GDM1 (cell line): ENCODE results near the gene LYPD8.

ENCODE experiments used
- DNase-seq: peaks from one replicate; lab custom pipeline; 2025; lab: John Stamatoyannopoulos, UW

The LYPD8 gene

DNA sequence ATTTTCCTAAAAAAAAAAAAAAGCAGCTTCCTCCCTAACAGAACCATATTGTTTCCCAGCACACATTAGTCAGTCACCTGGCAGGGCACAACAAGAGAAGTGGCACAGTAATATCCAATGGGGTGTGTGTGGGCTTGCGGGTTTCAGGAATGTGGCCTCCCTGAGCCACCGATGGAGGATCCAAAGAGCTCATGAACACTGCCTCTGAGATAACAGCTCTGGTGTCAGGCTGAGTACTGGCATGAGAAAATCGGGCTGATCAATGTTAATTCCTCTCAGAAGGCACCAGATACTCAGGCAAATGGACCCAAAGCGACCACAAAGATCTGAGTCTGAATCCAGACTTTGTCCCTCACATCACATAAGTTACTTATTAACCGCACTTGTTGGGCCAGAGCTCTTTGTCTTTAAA is 2.2 kb upstream of the LYPD8 start:
- DNase-seq: no peak

- no peak for DNase-seq
These were observed 1.1 kb upstream of the LYPD8 start for GRCh38 chr1:248756636-248757035.

DNA sequence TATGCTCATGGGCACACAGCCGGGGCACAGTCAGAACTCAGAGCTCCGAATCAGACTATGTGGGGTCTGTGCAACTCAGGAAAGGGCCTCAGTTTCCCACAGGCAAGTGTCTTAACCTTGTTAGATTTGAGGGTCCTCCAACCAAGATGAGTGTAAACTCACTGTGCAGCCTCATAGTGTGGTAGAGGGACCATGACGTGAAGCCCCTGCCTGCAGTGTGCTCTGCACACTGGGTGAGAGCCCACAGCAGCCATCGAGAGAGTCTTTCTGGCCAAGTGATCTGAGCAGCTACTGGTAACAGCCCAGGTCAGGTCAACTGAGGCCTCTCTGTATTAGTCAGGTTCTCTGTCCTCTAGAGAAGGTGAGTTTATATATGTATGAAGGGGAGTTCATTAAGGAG is 592 bp upstream of the LYPD8 start:
- no peak for DNase-seq

GRCh38 chr1:248753708-248754280 is 1.8 kb downstream of the LYPD8 start:
- no peak for DNase-seq

DNA sequence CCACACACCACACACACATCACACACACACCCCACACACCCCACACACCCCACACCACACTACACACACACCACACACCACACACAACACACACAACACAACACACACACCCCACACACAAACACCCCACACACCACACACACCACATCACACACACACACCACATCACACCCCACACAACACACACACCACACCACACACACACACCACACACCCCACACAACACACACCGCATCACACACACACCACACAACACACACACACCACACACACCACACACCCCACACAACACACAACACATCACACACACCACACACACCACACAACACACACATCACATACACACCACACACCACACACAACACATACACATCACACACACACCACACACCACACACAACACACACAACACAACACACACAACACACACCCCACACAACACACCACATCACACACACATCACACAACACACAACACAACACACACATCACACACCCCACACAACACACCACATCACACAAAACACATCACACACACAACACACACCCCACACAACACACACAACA is 2.4 kb downstream of the LYPD8 start:
- no peak for DNase-seq

DNA sequence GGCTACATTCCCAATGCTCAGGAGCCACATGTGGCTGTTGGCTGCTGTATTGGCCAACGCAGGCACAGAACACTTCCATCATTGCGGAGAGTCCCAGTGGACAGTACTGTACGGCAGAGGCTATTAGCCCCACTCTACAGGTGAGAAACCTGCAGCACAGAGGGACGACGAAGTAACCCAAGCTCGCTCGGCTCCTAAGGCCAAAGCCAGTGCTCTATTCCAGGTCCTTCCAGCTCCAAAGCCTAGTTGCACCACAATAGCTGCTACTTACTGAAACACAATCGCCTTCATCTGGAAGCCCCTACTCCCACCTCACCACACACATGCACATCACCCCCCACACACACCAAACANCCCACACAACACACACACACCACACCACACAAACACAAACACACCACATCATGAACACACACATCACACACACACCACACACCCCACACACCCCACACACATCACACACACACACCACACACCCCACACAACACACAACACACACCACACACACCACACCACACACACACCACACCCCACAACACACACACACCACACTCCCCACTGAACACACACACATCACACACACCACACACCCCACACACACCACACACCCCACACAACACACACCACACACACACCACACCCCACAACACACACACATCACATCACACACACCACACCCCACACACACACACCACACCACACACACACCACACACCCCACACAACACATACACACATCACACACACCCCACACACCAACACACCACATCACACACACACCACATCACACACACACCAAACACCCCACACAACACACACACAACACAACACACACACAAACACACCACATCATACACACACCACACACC is 3.2 kb downstream of the LYPD8 start:
- no peak for DNase-seq

DNA sequence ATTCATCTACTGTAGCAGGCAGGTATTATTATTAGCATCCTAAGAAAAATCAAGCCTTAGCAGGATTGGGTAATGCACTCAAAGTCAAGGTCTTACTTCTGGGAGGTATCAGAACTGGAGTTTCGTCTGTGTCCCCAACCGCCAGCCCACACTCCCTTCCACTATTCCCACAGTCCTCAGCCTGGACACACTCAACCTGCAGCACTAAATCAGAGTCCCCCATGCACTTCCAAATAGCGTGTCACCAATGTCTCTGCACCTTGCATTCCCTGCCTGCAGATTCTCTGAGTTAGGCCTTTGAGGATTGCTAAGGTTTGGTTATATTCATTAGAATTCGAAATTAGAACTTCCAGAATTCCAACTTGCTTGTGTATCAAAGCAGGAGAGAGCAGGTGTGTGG is 3.9 kb downstream of the LYPD8 start:
- DNase-seq: no peak

DNA sequence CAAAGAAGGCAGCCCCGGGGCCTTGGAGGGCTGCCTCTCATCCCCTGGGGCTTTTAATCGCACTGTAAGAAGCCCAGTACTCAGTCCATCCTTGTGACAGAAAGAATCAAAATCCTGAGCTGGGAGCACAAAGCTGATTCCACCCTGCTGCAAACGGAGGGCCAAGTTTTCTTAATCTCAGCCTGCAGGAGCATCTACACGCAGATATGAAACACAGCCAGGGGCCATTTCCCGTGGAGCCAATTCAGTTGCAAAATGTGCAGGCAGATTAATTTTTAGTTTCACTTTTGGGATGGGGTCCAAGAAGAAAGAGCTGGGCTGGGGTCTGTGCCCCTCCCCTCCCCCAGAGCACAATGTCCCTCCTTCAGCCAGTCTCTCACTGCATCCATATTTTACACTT is 4.4 kb downstream of the LYPD8 start:
- DNase-seq: no peak

DNA sequence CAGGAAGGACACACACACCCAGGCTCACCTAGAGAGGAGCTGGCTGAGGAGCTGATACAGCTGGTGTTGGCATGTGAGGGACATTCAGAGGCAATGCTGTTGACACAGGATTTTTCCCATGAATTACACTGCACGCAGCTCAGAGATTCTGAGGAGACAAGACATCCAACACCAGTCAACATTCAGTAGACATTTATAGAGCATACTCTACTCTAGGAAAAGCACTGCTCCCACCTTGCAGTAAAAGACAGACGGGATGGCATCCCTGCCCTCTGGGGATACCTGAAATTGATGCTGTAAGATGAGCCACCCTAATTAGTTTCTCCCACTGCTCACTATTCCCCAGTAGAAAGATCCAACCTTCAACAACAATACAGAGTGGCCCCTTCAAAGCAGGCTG is 5.1 kb downstream of the LYPD8 start:
- no peak for DNase-seq

GRCh38 chr1:248748211-248748610 is 7.3 kb downstream of the LYPD8 start:
- DNase-seq: no peak

GRCh38 chr1:248740876-248741275 is 14.7 kb downstream of the LYPD8 start:
- DNase-seq: no peak

DNA sequence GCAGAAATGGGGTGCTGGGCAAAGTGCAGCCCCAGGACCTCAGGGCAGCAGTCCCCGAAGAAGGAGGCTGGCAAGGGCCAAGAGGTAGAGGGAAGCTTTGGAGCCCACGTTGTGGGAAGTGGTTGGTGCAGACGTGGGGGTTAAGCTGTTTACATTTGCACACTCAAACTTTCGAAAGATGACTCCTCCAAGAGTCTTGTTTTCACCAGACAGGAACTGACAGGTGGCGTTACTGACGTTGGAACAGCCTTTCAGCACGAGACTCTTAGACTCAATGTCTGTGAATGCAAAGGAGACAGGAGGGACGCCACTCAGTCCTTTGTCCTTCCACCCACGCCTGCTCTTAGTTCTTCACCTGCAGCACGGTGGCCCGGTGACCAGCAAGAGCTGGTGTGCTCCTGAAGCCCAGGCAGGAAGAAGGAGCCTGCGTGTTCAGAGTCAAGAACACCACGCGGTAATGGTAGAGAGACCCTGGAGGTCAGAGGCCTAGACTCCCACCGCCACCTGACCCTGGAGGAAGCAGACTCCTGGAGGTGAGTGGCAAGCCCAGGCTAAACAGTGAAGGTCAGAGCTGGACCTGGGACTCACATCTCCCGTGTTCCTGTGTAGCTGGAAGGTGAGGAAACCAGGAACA is 15.9 kb downstream of the LYPD8 start:
- no peak for DNase-seq

- DNase-seq: no peak
These were observed 18.1 kb downstream of the LYPD8 start for GRCh38 chr1:248737457-248737856.

DNA sequence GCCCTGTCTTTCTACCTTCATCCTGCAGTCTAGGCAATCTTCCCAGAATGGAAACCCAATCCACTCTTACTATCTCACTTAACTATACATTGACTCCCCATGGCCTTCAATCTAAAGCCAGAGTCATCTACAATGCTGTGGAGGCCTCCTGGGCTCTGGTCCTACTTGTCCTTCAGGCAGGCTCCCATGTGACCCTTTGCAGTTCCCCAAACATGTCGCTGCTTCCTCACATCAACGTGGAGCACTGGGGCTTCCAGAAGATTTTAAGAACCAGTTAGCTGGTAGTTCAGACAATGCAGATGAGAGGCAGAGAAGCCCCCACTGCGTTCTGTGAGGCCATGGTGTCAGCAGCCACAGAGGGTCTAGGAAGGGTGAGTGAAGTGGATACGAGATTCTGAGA is 18.6 kb downstream of the LYPD8 start:
- DNase-seq: no peak

DNA sequence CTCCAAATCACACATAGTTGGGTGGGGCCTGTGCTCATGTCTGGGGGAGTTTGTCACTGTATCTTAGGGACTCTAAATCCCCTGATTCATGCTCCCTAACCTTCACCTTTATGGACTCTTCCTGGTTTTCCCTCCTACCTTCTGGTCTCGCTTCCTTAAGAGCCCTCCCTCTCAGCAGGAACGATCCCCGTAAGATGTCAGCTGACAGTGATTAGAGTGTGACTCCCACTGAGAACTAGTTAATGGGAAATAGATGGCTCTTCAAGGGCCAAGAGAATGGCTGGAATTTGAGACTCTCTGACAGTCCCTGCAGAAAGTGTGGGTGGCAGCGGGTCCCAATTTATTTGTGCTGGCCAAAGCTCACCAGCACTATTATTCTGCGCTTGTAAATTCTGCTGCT is 22.0 kb downstream of the LYPD8 start:
- DNase-seq: no peak

- no peak for DNase-seq
These were observed 24.8 kb downstream of the LYPD8 start for GRCh38 chr1:248730507-248731335.

DNA sequence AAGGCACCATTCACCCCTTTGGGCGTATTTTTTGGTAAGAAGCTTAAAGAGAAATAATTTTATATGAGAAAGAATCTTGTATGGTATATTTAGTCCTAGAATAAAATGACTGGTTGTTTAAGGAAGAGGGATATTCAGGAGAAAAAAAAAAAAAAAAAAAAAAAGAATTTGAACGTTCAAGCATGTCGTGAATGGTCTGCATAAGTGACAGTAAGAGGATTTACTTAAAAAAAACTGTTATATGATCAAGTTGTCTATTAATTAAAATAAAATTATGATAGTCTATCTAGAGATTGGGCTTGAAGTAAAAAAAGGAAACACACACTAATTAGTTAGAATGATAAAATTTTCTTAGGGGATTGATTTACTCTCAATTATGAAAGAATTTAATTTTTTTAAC is 41.3 kb downstream of the LYPD8 start:
- no peak for DNase-seq

DNA sequence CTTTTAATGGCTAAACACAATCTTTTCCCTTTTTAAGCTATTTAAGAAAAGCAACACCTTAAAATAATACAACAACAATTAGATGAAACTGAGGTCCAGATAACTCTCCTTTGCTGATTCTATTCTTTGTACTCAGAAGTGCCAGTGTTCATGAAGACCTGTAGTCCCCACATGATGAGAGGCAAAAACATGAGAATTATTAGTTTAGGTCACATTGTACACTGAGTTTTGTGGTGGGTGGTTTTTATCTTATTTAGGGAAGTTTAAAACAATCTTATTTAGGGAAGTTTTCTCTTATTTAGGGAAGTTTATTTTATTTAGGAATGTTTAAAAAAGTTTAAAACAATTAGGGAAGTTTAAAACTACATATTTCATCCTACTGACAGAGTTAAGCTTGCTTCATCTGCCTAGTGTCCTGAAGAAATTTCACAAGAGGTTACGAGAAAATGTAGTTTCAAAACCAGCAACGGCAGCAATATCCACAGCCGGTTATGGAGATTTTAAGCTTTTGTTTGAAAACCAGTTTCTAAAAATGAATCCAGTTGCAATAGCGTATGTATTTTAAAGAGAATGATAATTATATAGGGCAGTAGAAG is 45.2 kb downstream of the LYPD8 start:
- DNase-seq: no peak

- no peak for DNase-seq
These were observed 51.0 kb downstream of the LYPD8 start for GRCh38 chr1:248704606-248705005.

DNA sequence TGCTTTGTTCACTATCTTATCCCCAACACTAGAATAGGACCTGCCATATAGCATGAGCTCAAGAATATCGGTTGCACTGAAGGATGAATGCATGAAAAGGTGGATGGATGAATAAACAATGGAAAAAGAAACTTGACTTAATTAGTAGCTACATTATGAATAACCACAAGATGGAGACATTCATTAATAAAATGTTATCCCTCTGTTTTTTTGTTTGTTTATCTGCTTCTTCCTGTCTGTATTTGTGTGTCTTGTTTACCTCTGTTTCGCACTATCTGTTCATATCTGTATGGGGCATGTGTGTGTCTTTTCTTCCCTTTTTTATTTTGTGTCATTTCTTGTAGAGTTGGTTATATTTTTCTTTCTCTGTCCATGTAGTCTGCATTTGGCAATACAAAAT is 51.9 kb downstream of the LYPD8 start:
- DNase-seq: no peak

DNA sequence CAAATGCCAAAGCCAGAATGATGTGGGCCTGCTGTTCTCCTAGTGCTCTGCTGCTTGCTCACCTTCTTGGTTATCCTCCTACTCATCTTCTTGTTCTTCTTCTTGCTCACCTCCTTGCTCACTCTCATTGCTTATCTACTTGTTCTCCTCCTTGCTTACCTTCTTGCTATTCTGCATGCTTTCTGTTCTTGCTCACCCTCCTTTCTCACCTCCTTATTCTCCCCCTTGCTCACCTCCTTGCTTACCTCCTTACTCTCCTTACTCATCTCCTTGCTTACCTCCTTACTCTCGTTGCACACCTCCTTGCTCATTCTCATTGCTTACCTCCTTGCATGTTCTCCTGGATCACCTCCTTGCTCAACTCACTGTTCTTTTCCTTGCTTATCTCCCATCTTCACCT is 52.8 kb downstream of the LYPD8 start, which contains the start of gene OR14I1:
TSS of gene OR14I1 (minus strand) at position 53 of the 400 bp plus-strand sequence.
- no peak for DNase-seq

DNA sequence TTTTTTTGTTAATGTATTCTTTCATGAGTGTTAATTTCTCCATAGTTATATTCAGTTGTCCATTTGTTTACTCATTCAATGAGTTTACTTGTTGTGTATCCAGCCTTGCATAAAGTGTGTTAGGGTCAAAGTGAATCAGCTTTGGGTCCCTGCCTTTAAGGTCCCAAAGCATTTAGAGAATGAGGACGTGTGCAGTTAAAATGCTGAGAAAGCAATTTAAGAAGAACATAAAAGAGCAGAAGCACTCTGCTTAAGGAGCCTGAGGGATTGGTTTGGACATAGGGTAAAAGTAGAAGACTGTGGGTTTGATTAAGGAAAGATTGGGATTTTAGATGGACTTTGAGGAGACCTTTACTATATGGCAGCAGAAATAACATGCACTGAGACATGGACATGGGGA is 56.5 kb downstream of the LYPD8 start:
- no peak for DNase-seq
